HEK293T (cell line): ENCODE results near the gene APOC3.

Source experiments
- ELF4 ChIP-seq: fragments of 450-650 bp; IDR thresholded peaks from 2 replicates; pipeline ENCODE4 v1.6.1; 2017; ENCODE audit warnings: antibody characterized with exemption
- FOXA1 ChIP-seq: fragments of 450-650 bp; IDR thresholded peaks from 2 replicates; pipeline ENCODE4 v1.6.1; 2016; ENCODE audit warnings: mild to moderate bottlenecking
- FOXK2 ChIP-seq: fragments of 450-650 bp; IDR thresholded peaks from 2 replicates; pipeline ENCODE4 v1.6.1; 2016; ENCODE audit warnings: mild to moderate bottlenecking
- HDGF ChIP-seq: fragments of 450-650 bp; IDR thresholded peaks from 2 replicates; pipeline ENCODE4 v1.6.1; 2017; ENCODE audit warnings: antibody characterized with exemption, borderline replicate concordance

DNA sequence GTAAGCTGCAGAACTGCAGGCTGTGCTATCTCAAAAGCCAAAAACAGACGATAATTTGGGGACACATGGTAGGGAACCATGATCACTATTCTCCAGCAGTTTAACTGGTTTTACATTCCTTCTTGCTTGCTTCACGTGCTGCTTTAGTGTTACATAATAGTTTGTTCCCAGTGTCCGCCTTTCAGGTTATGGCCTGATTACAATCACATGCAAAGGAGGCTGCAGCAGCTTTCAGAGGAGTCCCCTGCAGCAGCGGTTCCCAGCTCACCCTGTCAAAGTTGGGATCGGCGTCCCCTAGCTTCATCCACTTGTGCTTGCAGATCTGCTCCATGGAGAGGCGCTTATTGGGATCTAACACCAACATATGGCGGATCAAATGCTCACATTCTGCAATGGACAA is 46.9 kb downstream of the APOC3 start:
- TF ChIP-seq FOXA1 (no peak), HDGF (no peak), ELF4 (no peak), FOXK2 (no peak)
